ENCODE measurements around the gene GMDS. TPM values are rescaled to one million over a fixed set of nuclear protein-coding genes. Genes with fewer than 3 reads are reported as not detected.

GMDS gene
- total RNA-seq, 3 donors from 2014 or later (not counting 1 experiment from before 2014, with no cell fraction given) = 23.6 to 31.0 (median 26.4) TPM

- DNase-seq (no peak), ATAC-seq (no peak)
- Mint-ChIP-seq H3K36me3 (no peaks in the 10 kb centered on the region), H3K4me3 (no peak overlapping the region), H3K27ac (no peak overlapping the region), H3K27me3 (ENCODE audit: low read depth in 2 of 2) (peaks cover 0 to 5% of the 10 kb centered on the region in 2 donors), H3K4me1 (no peaks in the 10 kb centered on the region), H3K9me3 (no peaks in the 10 kb centered on the region)
- no peaks in the 10 kb centered on the region for H3K27me3 ChIP-seq (ENCODE audit: control insufficient read depth, insufficient read depth, low read length)
- H3K9me3 ChIP-seq (ENCODE audit: control insufficient read depth, insufficient read depth, low read length) = no peaks in the 10 kb centered on the region
- 80% methylated on average over 1 of the region's 2 CpGs for WGBS (ENCODE audit: insufficient coverage)
- H3K4me3 ChIP-seq (ENCODE audit: low read length) = no peak overlapping the region
- H3K4me1 ChIP-seq (ENCODE audit: control insufficient read depth, insufficient read depth, low read length) = no peaks in the 10 kb centered on the region
- TF ChIP-seq CTCF (IDR thresholded peaks at IDR 0.05) = no peak
- intact Hi-C loops (cut with micrococcal nuclease) = no loop called here
- no peaks in the 10 kb centered on the region for H3K36me3 ChIP-seq (ENCODE audit: control insufficient read depth, insufficient read depth, low read length)
- no peak overlapping the region for H3K27ac ChIP-seq (ENCODE audit: low read length)
Observed at GRCh38 chr6:1810880-1811279, 434.5 kb downstream of the GMDS start.

- Histone ChIP-seq H3K4me3 (ENCODE audit: low read length) (no peak overlapping the region), H3K36me3 (ENCODE audit: control insufficient read depth, insufficient read depth, low read length) (no peaks in the 10 kb centered on the region), H3K27me3 (ENCODE audit: control insufficient read depth, insufficient read depth, low read length) (no peaks in the 10 kb centered on the region), H3K27ac (ENCODE audit: low read length) (no peak overlapping the region), H3K4me1 (ENCODE audit: control insufficient read depth, insufficient read depth, low read length) (no peaks in the 10 kb centered on the region), H3K9me3 (ENCODE audit: control insufficient read depth, insufficient read depth, low read length) (no peaks in the 10 kb centered on the region)
- DNase-seq (no peak), ATAC-seq (no peak)
- Mint-ChIP-seq H3K27ac (no peak overlapping the region), H3K27me3 (ENCODE audit: low read depth in 2 of 2) (peaks cover 0 to 5% of the 10 kb centered on the region in 2 donors), H3K4me3 (no peak overlapping the region), H3K36me3 (no peaks in the 10 kb centered on the region), H3K4me1 (no peaks in the 10 kb centered on the region), H3K9me3 (no peaks in the 10 kb centered on the region)
- 92% methylated on average over 7 of the region's 11 CpGs for WGBS (ENCODE audit: insufficient coverage)
- TF ChIP-seq CTCF (IDR thresholded peaks at IDR 0.05) = no peak
- intact Hi-C loops (cut with micrococcal nuclease) = no loop called here
Observed at GRCh38 chr6:1809291-1809988, 436.0 kb downstream of the GMDS start.

GRCh38 chr6:1806935-1807334 lies 438.5 kb downstream of the GMDS start:
- Mint-ChIP-seq H3K4me3 (no peak overlapping the region), H3K36me3 (no peaks in the 10 kb centered on the region), H3K27me3 (ENCODE audit: low read depth in 2 of 2) (peaks cover 0 to 5% of the 10 kb centered on the region in 2 donors), H3K27ac (no peak overlapping the region), H3K9me3 (no peaks in the 10 kb centered on the region), H3K4me1 (no peaks in the 10 kb centered on the region)
- H3K4me3 ChIP-seq (ENCODE audit: low read length) = no peak overlapping the region
- WGBS (ENCODE audit: insufficient coverage) = 92% methylated on average over 5 of the region's 6 CpGs
- DNase-seq (no peak), ATAC-seq (no peak)
- intact Hi-C loops (cut with micrococcal nuclease) = no loop called here
- TF ChIP-seq CTCF (IDR thresholded peaks at IDR 0.05) = no peak
- H3K9me3 ChIP-seq (ENCODE audit: control insufficient read depth, insufficient read depth, low read length) = no peaks in the 10 kb centered on the region
- no peaks in the 10 kb centered on the region for H3K36me3 ChIP-seq (ENCODE audit: control insufficient read depth, insufficient read depth, low read length)
- no peaks in the 10 kb centered on the region for H3K4me1 ChIP-seq (ENCODE audit: control insufficient read depth, insufficient read depth, low read length)
- no peaks in the 10 kb centered on the region for H3K27me3 ChIP-seq (ENCODE audit: control insufficient read depth, insufficient read depth, low read length)
- H3K27ac ChIP-seq (ENCODE audit: low read length) = no peak overlapping the region
